ENCODE measurements around the gene IER5. TPM values are rescaled to one million over a fixed set of nuclear protein-coding genes. Genes with fewer than 3 reads are reported as not detected.

The IER5 gene
- total RNA-seq, 5 donors from 2014 or later (not counting 1 experiment from before 2014, with no cell fraction given) = 26.6 to 85.5 (median 32.2) TPM

GRCh38 chr1:181091309-181092040, 3.0 kb downstream of the IER5 start:
- Mint-ChIP-seq H3K27me3 (no peaks in the 10 kb centered on the region), H3K9me3 (no peaks in the 10 kb centered on the region), H3K27ac (peak overlapping the region; percentile 92 to 98), H3K4me3 (peak overlapping the region; percentile 89 to 99 (median 94)), H3K36me3 (peaks cover 21% of the 10 kb centered on the region), H3K4me1 (peaks cover 48 to 54% (median 50%) of the 10 kb centered on the region in 3 donors)
- ATAC-seq (replicated peaks in 1 of 4) (no peak), DNase-seq (no peak)
- Histone ChIP-seq H3K36me3 (ENCODE audit: control insufficient read depth in 2 of 2, extremely low read depth in 1 of 2, insufficient read depth in 1 of 2, low read length in 1 of 2) (peaks cover 0 to 3% of the 10 kb centered on the region in 2 donors), H3K9me3 (no peaks in the 10 kb centered on the region), H3K4me3 (ENCODE audit: control insufficient read depth in 1 of 2, extremely low read depth in 1 of 2, low read length in 1 of 2) (no peak overlapping the region), H3K27me3 (replicated peaks in 1 of 2; ENCODE audit: control insufficient read depth in 2 of 2, extremely low read depth in 1 of 2, insufficient read depth in 2 of 2, low read length in 1 of 2) (no peaks in the 10 kb centered on the region), H3K4me1 (ENCODE audit: control insufficient read depth in 1 of 2, extremely low read depth in 1 of 2, insufficient read depth in 2 of 2, low read length in 2 of 2) (peaks cover 8 to 19% of the 10 kb centered on the region in 2 experiments), H3K27ac (ENCODE audit: low read length) (peak overlapping the region; percentile 96)
- 80% methylated on average over 2 of the region's 8 CpGs for WGBS (ENCODE audit: insufficient coverage)
- POLR2A ChIA-PET = interaction anchor here (0.6 to 5.4 kb wide), 12 partner anchors 8 to 1257 kb away, joined by 3 to 147 read pairs (median 4); partner anchors contain the start of gene MR1 (in 1 of the 2)
- CTCF ChIA-PET = interaction anchor here (0.6 to 2.1 kb wide), 9 partner anchors 11 to 579 kb away, joined by 3 to 33 read pairs (median 7); no protein-coding TSS in a partner anchor

GRCh38 chr1:181092056-181092455, 3.6 kb downstream of the IER5 start:
- Mint-ChIP-seq H3K27me3 (no peaks in the 10 kb centered on the region), H3K36me3 (peaks cover 21% of the 10 kb centered on the region), H3K9me3 (no peaks in the 10 kb centered on the region), H3K4me1 (peaks cover 49 to 55% (median 50%) of the 10 kb centered on the region in 3 donors), H3K4me3 (peak overlapping the region; percentile 6 to 23 (median 13)), H3K27ac (peak overlapping the region; percentile 29 to 50)
- POLR2A ChIA-PET = interaction anchor here (0.6 to 5.4 kb wide), 5 partner anchors 8 to 38 kb away, joined by 3 to 147 read pairs (median 5); no protein-coding TSS in a partner anchor
- no peaks in the 10 kb centered on the region for H3K9me3 ChIP-seq
- no peak overlapping the region for H3K27ac ChIP-seq (ENCODE audit: low read length)
- CTCF ChIA-PET = interaction anchor here (0.6 to 1.9 kb wide), 4 partner anchors 10 to 580 kb away, joined by 3 to 10 read pairs (median 6); no protein-coding TSS in a partner anchor
- H3K4me1 ChIP-seq (ENCODE audit: control insufficient read depth in 1 of 2, extremely low read depth in 1 of 2, insufficient read depth in 2 of 2, low read length in 2 of 2) = peaks cover 8 to 19% of the 10 kb centered on the region in 2 experiments
- WGBS (ENCODE audit: insufficient coverage) = 83% methylated on average over 2 of the region's 2 CpGs
- no peak for DNase-seq
- no peaks in the 10 kb centered on the region for H3K27me3 ChIP-seq (replicated peaks in 1 of 2; ENCODE audit: control insufficient read depth in 2 of 2, extremely low read depth in 1 of 2, insufficient read depth in 2 of 2, low read length in 1 of 2)
- ATAC-seq (replicated peaks in 1 of 4) = no peak
- peaks cover 0 to 3% of the 10 kb centered on the region in 2 donors for H3K36me3 ChIP-seq (ENCODE audit: control insufficient read depth in 2 of 2, extremely low read depth in 1 of 2, insufficient read depth in 1 of 2, low read length in 1 of 2)
- no peak overlapping the region for H3K4me3 ChIP-seq (ENCODE audit: control insufficient read depth in 1 of 2, extremely low read depth in 1 of 2, low read length in 1 of 2)

GRCh38 chr1:181092883-181093458, 4.5 kb downstream of the IER5 start:
- H3K4me3 Mint-ChIP-seq = peak overlapping the region in 1 of 3 donors; percentile 25
- CTCF ChIA-PET = interaction anchor here (0.6 to 1.9 kb wide), 2 partner anchors 12 kb away, joined by 8 to 10 read pairs; no protein-coding TSS in a partner anchor
- peak overlapping the region; percentile 22 to 71 for H3K27ac Mint-ChIP-seq
- DNase-seq (no peak), ATAC-seq (replicated peaks in 1 of 4) (no peak)
- H3K36me3 Mint-ChIP-seq = peaks cover 21% of the 10 kb centered on the region
- H3K4me1 ChIP-seq (ENCODE audit: control insufficient read depth in 1 of 2, extremely low read depth in 1 of 2, insufficient read depth in 2 of 2, low read length in 2 of 2) = peaks cover 7 to 17% of the 10 kb centered on the region in 2 experiments
- POLR2A ChIA-PET = interaction anchor here (0.6 to 5.4 kb wide), 5 partner anchors 9 to 39 kb away, joined by 3 to 147 read pairs (median 3); no protein-coding TSS in a partner anchor
- no peaks in the 10 kb centered on the region for H3K27me3 ChIP-seq (replicated peaks in 1 of 2; ENCODE audit: control insufficient read depth in 2 of 2, extremely low read depth in 1 of 2, insufficient read depth in 2 of 2, low read length in 1 of 2)
- peaks cover 42 to 52% (median 47%) of the 10 kb centered on the region in 3 donors for H3K4me1 Mint-ChIP-seq
- no CpG with 5 or more reads among the region's 4 CpGs for WGBS (ENCODE audit: insufficient coverage)
- no peaks in the 10 kb centered on the region for H3K9me3 ChIP-seq
- no peak overlapping the region for H3K27ac ChIP-seq (ENCODE audit: low read length)
- no peak overlapping the region for H3K4me3 ChIP-seq (ENCODE audit: control insufficient read depth in 1 of 2, extremely low read depth in 1 of 2, low read length in 1 of 2)
- peaks cover 0 to 3% of the 10 kb centered on the region in 2 donors for H3K36me3 ChIP-seq (ENCODE audit: control insufficient read depth in 2 of 2, extremely low read depth in 1 of 2, insufficient read depth in 1 of 2, low read length in 1 of 2)
- H3K9me3 Mint-ChIP-seq = no peaks in the 10 kb centered on the region
- H3K27me3 Mint-ChIP-seq = no peaks in the 10 kb centered on the region

- H3K27ac Mint-ChIP-seq = peak overlapping the region in 1 of 2 donors; percentile 14
- DNase-seq (no peak), ATAC-seq (replicated peaks in 1 of 4) (no peak)
- Histone ChIP-seq H3K9me3 (no peaks in the 10 kb centered on the region), H3K27me3 (replicated peaks in 1 of 2; ENCODE audit: control insufficient read depth in 2 of 2, extremely low read depth in 1 of 2, insufficient read depth in 2 of 2, low read length in 1 of 2) (no peaks in the 10 kb centered on the region), H3K27ac (ENCODE audit: low read length) (no peak overlapping the region), H3K36me3 (ENCODE audit: control insufficient read depth in 2 of 2, extremely low read depth in 1 of 2, insufficient read depth in 1 of 2, low read length in 1 of 2) (peaks cover 0 to 3% of the 10 kb centered on the region in 2 donors), H3K4me3 (ENCODE audit: control insufficient read depth in 1 of 2, extremely low read depth in 1 of 2, low read length in 1 of 2) (no peak overlapping the region), H3K4me1 (ENCODE audit: control insufficient read depth in 1 of 2, extremely low read depth in 1 of 2, insufficient read depth in 2 of 2, low read length in 2 of 2) (peaks cover 7 to 22% of the 10 kb centered on the region in 2 experiments)
- H3K4me3 Mint-ChIP-seq = no peak overlapping the region
- peaks cover 50 to 65% (median 56%) of the 10 kb centered on the region in 3 donors for H3K4me1 Mint-ChIP-seq
- H3K27me3 Mint-ChIP-seq = no peaks in the 10 kb centered on the region
- WGBS (ENCODE audit: insufficient coverage) = 100% methylated on average over 3 of the region's 7 CpGs
- H3K36me3 Mint-ChIP-seq = peaks cover 21% of the 10 kb centered on the region
- ChIA-PET CTCF (no interaction called here), POLR2A (interaction anchor here in 1 of 2 donors (1.1 kb wide), 1 partner anchor 10 kb away, joined by 3 read pairs; no protein-coding TSS in a partner anchor)
- no peaks in the 10 kb centered on the region for H3K9me3 Mint-ChIP-seq
These were observed 6.1 kb downstream of the IER5 start for GRCh38 chr1:181094416-181095212.

- Histone ChIP-seq H3K36me3 (ENCODE audit: control insufficient read depth in 2 of 2, extremely low read depth in 1 of 2, insufficient read depth in 1 of 2, low read length in 1 of 2) (peaks cover 0 to 3% of the 10 kb centered on the region in 2 donors), H3K4me1 (ENCODE audit: control insufficient read depth in 1 of 2, extremely low read depth in 1 of 2, insufficient read depth in 2 of 2, low read length in 2 of 2) (peaks cover 8 to 23% of the 10 kb centered on the region in 2 experiments), H3K9me3 (no peaks in the 10 kb centered on the region), H3K27ac (ENCODE audit: low read length) (no peak overlapping the region), H3K27me3 (replicated peaks in 1 of 2; ENCODE audit: control insufficient read depth in 2 of 2, extremely low read depth in 1 of 2, insufficient read depth in 2 of 2, low read length in 1 of 2) (no peaks in the 10 kb centered on the region), H3K4me3 (ENCODE audit: control insufficient read depth in 1 of 2, extremely low read depth in 1 of 2, low read length in 1 of 2) (no peak overlapping the region)
- CTCF ChIA-PET = no interaction called here
- Mint-ChIP-seq H3K27ac (no peak overlapping the region), H3K27me3 (no peaks in the 10 kb centered on the region), H3K4me1 (peaks cover 53 to 68% (median 56%) of the 10 kb centered on the region in 3 donors), H3K36me3 (peaks cover 17% of the 10 kb centered on the region), H3K9me3 (no peaks in the 10 kb centered on the region), H3K4me3 (no peak overlapping the region)
- POLR2A ChIA-PET = interaction anchor here in 1 of 2 donors (1.1 kb wide), 1 partner anchor 10 kb away, joined by 3 read pairs; no protein-coding TSS in a partner anchor
- DNase-seq (no peak), ATAC-seq (replicated peaks in 1 of 4) (no peak)
- WGBS (ENCODE audit: insufficient coverage) = 100% methylated on average over 1 of the region's 8 CpGs
These were observed 6.8 kb downstream of the IER5 start for GRCh38 chr1:181095260-181095659.
